ENCODE data around the gene GBP1. TPM values are rescaled to one million over a fixed set of nuclear protein-coding genes. Genes with fewer than 3 reads are reported as not detected.
"Not testable (repeated sequence)": the region's sequence is repeated elsewhere in the genome, so short reads cannot be mapped to it uniquely, and the experiment has no call there.

GBP1 gene
- total and polyA plus RNA-seq, 2 donors (not counting 1 experiment from before 2014, with no cell fraction given), result 45.6 to 74.2 TPM

- TF ChIP-seq CTCF (conservative IDR thresholded peaks at IDR 0.05 in 1 of 2, IDR thresholded peaks at IDR 0.05 in 1 of 2; ENCODE audit: low read depth in 1 of 2, low read length in 2 of 2), result no peak
- DNase-seq (ENCODE audit: low read depth in 2 of 2), result no peak
- no peaks in the 10 kb centered on the region for H3K27me3 ChIP-seq (ENCODE audit: control insufficient read depth, insufficient read depth, low read length)
- no peak overlapping the region for H3K27ac ChIP-seq (ENCODE audit: insufficient read depth, low read length)
- H3K79me2 ChIP-seq (ENCODE audit: control insufficient read depth, insufficient read depth, low read length), result no peaks in the 10 kb centered on the region
- no peaks in the 10 kb centered on the region for H3K4me1 ChIP-seq (ENCODE audit: control insufficient read depth, extremely low read depth, insufficient read depth, low read length)
- H3K4me2 ChIP-seq (ENCODE audit: extremely low read depth, insufficient read depth, low read length), result no peak overlapping the region
- peaks cover under 1% of the 10 kb centered on the region for H3K36me3 ChIP-seq (ENCODE audit: control insufficient read depth, insufficient read depth, low read length)
- H2AFZ ChIP-seq (ENCODE audit: low read length), result no peak overlapping the region
- H3K9ac ChIP-seq (ENCODE audit: insufficient read depth, low read length), result no peak overlapping the region
- H3K9me3 ChIP-seq (ENCODE audit: control insufficient read depth, insufficient read depth, low read depth, low read length), result no peaks in the 10 kb centered on the region
- H4K20me1 ChIP-seq (ENCODE audit: control insufficient read depth, extremely low read depth, insufficient read depth, low read length), result no peaks in the 10 kb centered on the region
- H3K4me3 ChIP-seq (replicated peaks in 1 of 4; ENCODE audit: control extremely low read depth in 1 of 4, insufficient read depth in 1 of 4, low read depth in 3 of 4, low read length in 4 of 4), result no peak overlapping the region
Observed at GRCh38 chr1:89051955-89052312, 13.1 kb downstream of the GBP1 start.

GRCh38 chr1:89051300-89051954, 13.6 kb downstream of the GBP1 start:
- H4K20me1 ChIP-seq (ENCODE audit: control insufficient read depth, extremely low read depth, insufficient read depth, low read length), result no peaks in the 10 kb centered on the region
- DNase-seq (ENCODE audit: low read depth in 2 of 2), result no peak
- no peak overlapping the region for H3K4me3 ChIP-seq (replicated peaks in 1 of 4; ENCODE audit: control extremely low read depth in 1 of 4, insufficient read depth in 1 of 4, low read depth in 3 of 4, low read length in 4 of 4)
- TF ChIP-seq EZH2 (IDR thresholded peaks at IDR 0.05; ENCODE audit: low read length, missing control alignments), result no peak
- no peak overlapping the region for H3K9ac ChIP-seq (ENCODE audit: insufficient read depth, low read length)
- no peaks in the 10 kb centered on the region for H3K79me2 ChIP-seq (ENCODE audit: control insufficient read depth, insufficient read depth, low read length)
- no peaks in the 10 kb centered on the region for H3K36me3 ChIP-seq (ENCODE audit: control insufficient read depth, insufficient read depth, low read length)
- no peak overlapping the region for H3K4me2 ChIP-seq (ENCODE audit: extremely low read depth, insufficient read depth, low read length)
- no peaks in the 10 kb centered on the region for H3K9me3 ChIP-seq (ENCODE audit: control insufficient read depth, insufficient read depth, low read depth, low read length)
- no peaks in the 10 kb centered on the region for H3K27me3 ChIP-seq (ENCODE audit: control insufficient read depth, insufficient read depth, low read length)
- no peak overlapping the region for H2AFZ ChIP-seq (ENCODE audit: low read length)
- no peak overlapping the region for H3K27ac ChIP-seq (ENCODE audit: insufficient read depth, low read length)
- H3K4me1 ChIP-seq (ENCODE audit: control insufficient read depth, extremely low read depth, insufficient read depth, low read length), result no peaks in the 10 kb centered on the region

GRCh38 chr1:89050649-89051033, 14.4 kb downstream of the GBP1 start:
- Histone ChIP-seq H3K4me2 (ENCODE audit: extremely low read depth, insufficient read depth, low read length) (no peak overlapping the region), H3K36me3 (ENCODE audit: control insufficient read depth, insufficient read depth, low read length) (no peaks in the 10 kb centered on the region), H3K79me2 (ENCODE audit: control insufficient read depth, insufficient read depth, low read length) (no peaks in the 10 kb centered on the region), H3K4me1 (ENCODE audit: control insufficient read depth, extremely low read depth, insufficient read depth, low read length) (no peaks in the 10 kb centered on the region), H3K9ac (ENCODE audit: insufficient read depth, low read length) (no peak overlapping the region), H3K27ac (ENCODE audit: insufficient read depth, low read length) (no peak overlapping the region), H4K20me1 (ENCODE audit: control insufficient read depth, extremely low read depth, insufficient read depth, low read length) (no peaks in the 10 kb centered on the region), H3K9me3 (ENCODE audit: control insufficient read depth, insufficient read depth, low read depth, low read length) (no peaks in the 10 kb centered on the region), H2AFZ (ENCODE audit: low read length) (no peak overlapping the region), H3K27me3 (ENCODE audit: control insufficient read depth, insufficient read depth, low read length) (no peaks in the 10 kb centered on the region), H3K4me3 (replicated peaks in 1 of 4; ENCODE audit: control extremely low read depth in 1 of 4, insufficient read depth in 1 of 4, low read depth in 3 of 4, low read length in 4 of 4) (no peak overlapping the region)
- no peak for DNase-seq (ENCODE audit: low read depth in 2 of 2)
- TF ChIP-seq EZH2 (IDR thresholded peaks at IDR 0.05; ENCODE audit: low read length, missing control alignments) (no peak), CTCF (conservative IDR thresholded peaks at IDR 0.05 in 1 of 2, IDR thresholded peaks at IDR 0.05 in 1 of 2; ENCODE audit: low read depth in 1 of 2, low read length in 2 of 2) (no peak)

- DNase-seq (ENCODE audit: low read depth in 2 of 2); H3K27me3 ChIP-seq (ENCODE audit: control insufficient read depth, insufficient read depth, low read length); H4K20me1 ChIP-seq (ENCODE audit: control insufficient read depth, extremely low read depth, insufficient read depth, low read length); H3K79me2 ChIP-seq (ENCODE audit: control insufficient read depth, insufficient read depth, low read length); H3K4me1 ChIP-seq (ENCODE audit: control insufficient read depth, extremely low read depth, insufficient read depth, low read length); H3K36me3 ChIP-seq (ENCODE audit: control insufficient read depth, insufficient read depth, low read length); H3K4me3 ChIP-seq (replicated peaks in 1 of 4; ENCODE audit: control extremely low read depth in 1 of 4, insufficient read depth in 1 of 4, low read depth in 3 of 4, low read length in 4 of 4); H3K9ac ChIP-seq (ENCODE audit: insufficient read depth, low read length); H3K27ac ChIP-seq (ENCODE audit: insufficient read depth, low read length); H3K4me2 ChIP-seq (ENCODE audit: extremely low read depth, insufficient read depth, low read length); H3K9me3 ChIP-seq (ENCODE audit: control insufficient read depth, insufficient read depth, low read depth, low read length); H2AFZ ChIP-seq (ENCODE audit: low read length): not testable (repeated sequence)
Observed at GRCh38 chr1:89049901-89050648, 14.9 kb downstream of the GBP1 start.

- not testable (repeated sequence) for H3K9ac ChIP-seq (ENCODE audit: insufficient read depth, low read length); H3K79me2 ChIP-seq (ENCODE audit: control insufficient read depth, insufficient read depth, low read length); H4K20me1 ChIP-seq (ENCODE audit: control insufficient read depth, extremely low read depth, insufficient read depth, low read length); DNase-seq (ENCODE audit: low read depth in 2 of 2); H3K4me1 ChIP-seq (ENCODE audit: control insufficient read depth, extremely low read depth, insufficient read depth, low read length); H3K4me2 ChIP-seq (ENCODE audit: extremely low read depth, insufficient read depth, low read length); H2AFZ ChIP-seq (ENCODE audit: low read length); H3K27me3 ChIP-seq (ENCODE audit: control insufficient read depth, insufficient read depth, low read length); H3K36me3 ChIP-seq (ENCODE audit: control insufficient read depth, insufficient read depth, low read length); H3K9me3 ChIP-seq (ENCODE audit: control insufficient read depth, insufficient read depth, low read depth, low read length); H3K27ac ChIP-seq (ENCODE audit: insufficient read depth, low read length); H3K4me3 ChIP-seq (replicated peaks in 1 of 4; ENCODE audit: control extremely low read depth in 1 of 4, insufficient read depth in 1 of 4, low read depth in 3 of 4, low read length in 4 of 4)
Observed at GRCh38 chr1:89049187-89049586, 15.8 kb downstream of the GBP1 start.
